Measurements from ENCODE around the gene SLC16A7.

SLC16A7 gene

DNA sequence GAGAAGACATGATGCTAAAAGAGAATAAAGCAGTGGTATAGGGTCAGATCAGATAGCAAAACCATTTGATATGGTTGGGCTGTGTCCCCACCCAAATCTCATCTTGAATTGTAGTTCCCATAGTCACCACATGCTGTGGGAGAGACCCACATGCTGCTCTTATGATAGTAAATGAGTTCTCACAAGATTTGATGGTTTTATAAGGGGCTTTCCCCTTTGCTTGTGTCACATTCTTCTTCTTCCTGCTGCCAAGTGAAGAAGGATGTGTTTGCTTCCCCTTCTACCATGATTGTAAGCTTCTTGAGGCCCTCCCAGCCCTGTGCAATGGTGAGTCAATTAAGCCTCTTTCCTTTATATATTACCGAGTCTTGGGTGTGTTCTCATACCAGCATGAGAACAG lies 49.4 kb downstream of the SLC16A7 start:
- CTCF ChIA-PET, result no interaction called here
- POLR2A ChIA-PET, result no interaction called here
- TF ChIP-seq, protein P1, sequence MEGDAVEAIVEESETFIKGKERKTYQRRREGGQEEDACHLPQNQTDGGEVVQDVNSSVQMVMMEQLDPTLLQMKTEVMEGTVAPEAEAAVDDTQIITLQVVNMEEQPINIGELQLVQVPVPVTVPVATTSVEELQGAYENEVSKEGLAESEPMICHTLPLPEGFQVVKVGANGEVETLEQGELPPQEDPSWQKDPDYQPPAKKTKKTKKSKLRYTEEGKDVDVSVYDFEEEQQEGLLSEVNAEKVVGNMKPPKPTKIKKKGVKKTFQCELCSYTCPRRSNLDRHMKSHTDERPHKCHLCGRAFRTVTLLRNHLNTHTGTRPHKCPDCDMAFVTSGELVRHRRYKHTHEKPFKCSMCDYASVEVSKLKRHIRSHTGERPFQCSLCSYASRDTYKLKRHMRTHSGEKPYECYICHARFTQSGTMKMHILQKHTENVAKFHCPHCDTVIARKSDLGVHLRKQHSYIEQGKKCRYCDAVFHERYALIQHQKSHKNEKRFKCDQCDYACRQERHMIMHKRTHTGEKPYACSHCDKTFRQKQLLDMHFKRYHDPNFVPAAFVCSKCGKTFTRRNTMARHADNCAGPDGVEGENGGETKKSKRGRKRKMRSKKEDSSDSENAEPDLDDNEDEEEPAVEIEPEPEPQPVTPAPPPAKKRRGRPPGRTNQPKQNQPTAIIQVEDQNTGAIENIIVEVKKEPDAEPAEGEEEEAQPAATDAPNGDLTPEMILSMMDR (IDR thresholded peaks at IDR 0.05; ENCODE audit: insufficient read depth, low read length, missing control alignments), result no peak
- H3K4me3 ChIP-seq (ENCODE audit: low read depth, low read length), result no peak overlapping the region
- no peak for DNase-seq (ENCODE audit: low read depth, low spot score)

GRCh38 chr12:59646636-59647035 lies 50.8 kb downstream of the SLC16A7 start:
- H3K4me3 ChIP-seq (ENCODE audit: low read depth, low read length), result no peak overlapping the region
- TF ChIP-seq, protein P1 (IDR thresholded peaks at IDR 0.05; ENCODE audit: insufficient read depth, low read length, missing control alignments), result no peak
- no peak for DNase-seq (ENCODE audit: low read depth, low spot score)
- ChIA-PET CTCF (no interaction called here), POLR2A (no interaction called here)

GRCh38 chr12:59649203-59649602 lies 53.4 kb downstream of the SLC16A7 start:
- CTCF ChIA-PET, result no interaction called here
- POLR2A ChIA-PET, result no interaction called here
- H3K4me3 ChIP-seq (ENCODE audit: low read depth, low read length), result no peak overlapping the region
- no peak for DNase-seq (ENCODE audit: low read depth, low spot score)
- TF ChIP-seq, protein P1 (IDR thresholded peaks at IDR 0.05; ENCODE audit: insufficient read depth, low read length, missing control alignments), result no peak

DNA sequence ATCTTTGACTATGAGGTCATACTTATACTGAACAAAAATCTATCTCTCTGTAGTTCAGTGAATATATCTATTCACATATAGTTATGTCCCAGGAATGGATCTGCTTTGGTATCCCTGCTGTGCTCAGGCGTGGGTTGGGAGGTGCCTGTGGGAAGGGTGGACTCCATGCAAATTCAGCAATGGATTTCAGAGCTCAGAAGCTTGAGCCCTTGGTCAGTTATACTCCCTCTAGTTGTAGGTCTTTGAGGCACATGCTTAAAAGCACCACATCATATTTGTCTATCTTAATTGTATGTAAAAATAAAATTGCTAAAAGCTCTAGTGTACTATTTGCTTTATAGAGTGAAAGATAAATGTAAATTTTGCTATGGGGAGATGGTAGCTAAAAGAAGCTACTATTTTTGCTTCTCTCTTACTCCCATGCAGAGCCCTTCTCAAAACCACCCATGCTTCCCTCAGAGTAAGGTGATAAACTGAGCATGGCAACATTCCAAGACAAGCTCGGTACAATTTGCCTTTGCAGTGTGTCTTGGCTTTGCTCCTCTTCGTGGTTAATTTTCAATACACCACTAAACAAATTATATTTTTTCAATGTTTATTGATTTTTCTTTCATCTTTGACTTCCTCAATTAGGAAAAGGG lies 54.9 kb downstream of the SLC16A7 start:
- TF ChIP-seq, protein P1 (IDR thresholded peaks at IDR 0.05; ENCODE audit: insufficient read depth, low read length, missing control alignments), result no peak
- POLR2A ChIA-PET, result no interaction called here
- CTCF ChIA-PET, result interaction anchor here (0.7 to 1.4 kb wide), 3 partner anchors 9 to 247 kb away, joined by 3 to 5 read pairs (median 3); no protein-coding TSS in a partner anchor
- no peak overlapping the region for H3K4me3 ChIP-seq (ENCODE audit: low read depth, low read length)
- DNase-seq (ENCODE audit: low read depth, low spot score), result no peak

DNA sequence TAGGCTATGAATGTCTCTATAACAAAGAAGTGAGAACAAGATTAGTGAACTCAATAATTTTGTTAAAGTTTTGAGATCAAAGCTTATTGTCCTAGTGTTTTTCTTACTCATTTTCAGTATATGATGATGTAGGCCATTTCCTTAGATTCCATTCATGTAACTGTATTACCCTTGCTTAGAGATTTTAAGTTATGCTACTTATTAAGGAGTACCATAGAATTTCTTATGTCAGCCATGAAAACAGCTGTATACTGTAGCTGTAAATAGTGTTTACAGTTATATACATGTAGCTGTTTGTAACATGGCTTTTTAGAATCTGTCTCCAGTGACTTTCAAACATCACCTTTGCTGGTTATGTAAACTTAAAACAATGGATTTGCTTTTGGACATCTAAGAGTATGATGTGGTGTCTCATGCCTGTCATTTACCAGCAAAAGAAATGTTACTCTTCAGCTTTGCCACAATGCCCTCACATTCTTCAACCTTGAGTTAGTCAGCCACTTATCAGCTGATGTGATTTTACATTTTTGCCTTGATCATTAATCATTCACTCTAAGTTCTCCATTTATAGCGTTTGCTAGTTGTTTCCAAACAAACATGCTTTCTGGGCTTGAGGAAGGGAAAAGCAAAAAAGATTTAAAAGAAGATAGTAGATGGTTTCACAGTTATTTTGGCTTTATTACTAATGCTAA lies 55.5 kb downstream of the SLC16A7 start:
- ChIA-PET CTCF (interaction anchor here (0.7 to 1.4 kb wide), 3 partner anchors 9 to 248 kb away, joined by 3 to 5 read pairs (median 3); no protein-coding TSS in a partner anchor), POLR2A (interaction anchor here (0.6 kb wide), 1 partner anchor 169 kb away, joined by 4 read pairs; no protein-coding TSS in a partner anchor)
- TF ChIP-seq, protein P1 (IDR thresholded peaks at IDR 0.05; ENCODE audit: insufficient read depth, low read length, missing control alignments), result no peak
- no peak overlapping the region for H3K4me3 ChIP-seq (ENCODE audit: low read depth, low read length)
- DNase-seq (ENCODE audit: low read depth, low spot score), result no peak

GRCh38 chr12:59652130-59652529 lies 56.3 kb downstream of the SLC16A7 start:
- DNase-seq (ENCODE audit: low read depth, low spot score), result no peak
- no peak overlapping the region for H3K4me3 ChIP-seq (ENCODE audit: low read depth, low read length)
- CTCF ChIA-PET, result no interaction called here
- POLR2A ChIA-PET, result interaction anchor here (0.6 kb wide), 1 partner anchor 168 kb away, joined by 4 read pairs; no protein-coding TSS in a partner anchor
- TF ChIP-seq, protein P1 (IDR thresholded peaks at IDR 0.05; ENCODE audit: insufficient read depth, low read length, missing control alignments), result no peak

Data from AG04449 (cell line).